GM18873 (cell line): Measurements from ENCODE around the gene KLF7.
"Not testable (repeated sequence)": the region's sequence is repeated elsewhere in the genome, so short reads cannot be mapped to it uniquely, and the experiment has no call there.

Experiments used
- ATAC-seq: cut with Tn5 transposase; IDR thresholded peaks from one replicate; pipeline ENCODE4 v1.9.1; 2021; ENCODE audit warnings: mild to moderate bottlenecking, moderate library complexity, moderate number of reproducible peaks; ENCODE audit not compliant: unreplicated experiment, low FRiP score

KLF7 gene

GRCh38 chr2:207038299-207038698 lies 127.4 kb downstream of the KLF7 start:
- ATAC-seq = no peak

DNA sequence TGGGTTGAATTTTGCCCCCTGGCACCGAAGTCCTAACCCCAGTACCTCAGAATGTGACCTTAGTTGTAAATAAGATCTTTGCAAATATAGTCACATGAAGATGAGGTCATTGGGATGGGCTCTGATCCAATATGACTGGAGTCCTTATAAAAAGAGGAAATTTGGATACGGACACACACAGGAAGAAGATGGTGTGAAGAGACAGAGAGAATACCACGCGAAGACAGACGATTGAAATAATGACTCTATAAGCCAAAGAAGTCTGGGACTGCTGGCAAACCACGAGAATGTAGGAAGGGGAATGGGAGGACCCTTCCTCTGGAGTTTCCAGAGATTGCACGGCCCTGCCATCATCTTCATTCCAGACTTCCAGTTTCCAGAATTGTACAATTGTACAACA lies 127.9 kb downstream of the KLF7 start:
- ATAC-seq = no peak

DNA sequence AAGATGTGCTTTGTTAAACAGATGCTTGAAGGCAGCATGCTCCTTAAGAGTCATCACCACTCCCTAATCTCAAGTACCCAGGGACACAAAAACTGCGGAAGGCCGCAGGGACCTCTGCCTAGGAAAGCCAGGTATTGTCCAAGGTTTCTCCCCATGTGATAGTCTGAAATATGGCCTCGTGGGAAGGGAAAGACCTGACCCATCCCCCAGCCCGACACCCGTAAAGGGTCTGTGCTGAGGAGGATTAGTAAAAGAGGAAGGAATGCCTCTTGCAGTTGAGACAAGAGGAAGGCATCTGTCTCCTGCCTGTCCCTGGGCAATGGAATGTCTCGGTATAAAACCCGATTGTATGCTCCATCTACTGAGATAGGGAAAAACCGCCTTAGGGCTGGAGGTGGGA lies 128.7 kb downstream of the KLF7 start:
- not testable (repeated sequence) for ATAC-seq

DNA sequence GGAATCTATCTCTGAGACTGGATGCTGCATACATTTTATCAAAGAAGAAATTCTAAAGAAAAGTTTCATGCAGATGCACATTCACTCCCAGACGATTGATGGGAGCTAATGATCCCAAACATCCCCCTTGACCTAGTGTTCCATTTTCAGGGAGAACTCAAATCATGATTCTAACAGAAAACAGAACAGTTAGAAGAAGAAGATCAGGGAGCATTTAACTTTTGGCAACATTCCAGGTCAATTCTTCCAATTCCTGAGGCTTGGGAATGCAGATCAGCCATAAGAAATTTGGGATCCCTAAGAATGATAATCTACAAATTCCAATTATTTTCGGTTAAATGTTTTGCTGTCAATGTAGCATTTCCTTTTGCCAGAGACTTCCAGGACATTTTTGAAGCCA lies 129.9 kb downstream of the KLF7 start:
- ATAC-seq = no peak

GRCh38 chr2:207032490-207032889 lies 133.3 kb downstream of the KLF7 start:
- ATAC-seq = no peak
